Pancreas (tissue), 10 donors: ENCODE data around the gene FAM221B. TPM values are rescaled to one million over a fixed set of nuclear protein-coding genes. Genes with fewer than 3 reads are reported as not detected.

ENCODE experiments used
- ATAC-seq, 4 donors: fragments of 200-7000 bp; cut with Tn5 transposase; one replicate each; pipeline versions ENCODE4 v1.8.0 to v1.9.1; 2020; ENCODE audit warnings: mild to moderate bottlenecking in 4 of 4, moderate library complexity in 4 of 4
- DNase-seq, 6 donors: peaks; one replicate each; pipeline ENCODE4 v3.0.0-alpha.2; 2020
- FAIRE-seq: peaks from 2 replicates; lab custom pipeline; 2012; peaks lifted over from hg19 to GRCh38; lab: Jason Lieb, UNC
- H3K27ac ChIP-seq, 4 donors: fragments of 200-600 bp; sonication (generic); 1 replicate in 3 of 4; 2 replicates in 1 of 4; pipeline versions ENCODE4 v1.5.0 to v1.8.0; 2020
- H3K27me3 ChIP-seq, 4 donors: fragments of 200-600 bp; one replicate each; pipeline ENCODE4 v1.8.0; 2021
- H3K36me3 ChIP-seq, 3 donors: fragments of 200-600 bp; sonication (generic) in 1 of 3; one replicate each; pipeline versions ENCODE4 v1.5.0 to v1.8.0; 2020 to 2021
- H3K4me1 ChIP-seq, 3 donors: fragments of 200-600 bp; one replicate each; pipeline ENCODE4 v1.8.0; 2021
- H3K4me3 ChIP-seq, 4 donors: fragments of 200-600 bp; sonication (generic) in 2 of 4; one replicate each; pipeline versions ENCODE4 v1.5.0 to v1.8.0; 2020 to 2021
- H3K9me3 ChIP-seq, 4 donors: fragments of 200-600 bp; one replicate each; pipeline ENCODE4 v1.8.0; 2021
- WGBS, 2 donors: extraction: QIAGEN DNeasy Blood & Tissue Kit; methylation state at CpG; one replicate each; pipeline ENCODE4 v1.1.7; 2013; 5-methylcytosine and 5-hydroxymethylcytosine counted together
- intact Hi-C, 3 donors: fragments of 100-400 bp; cut with DNase I; formaldehyde crosslinking; loops; one replicate each; pipeline versions ENCODE4 v1.11.1 to v1.14.2; 2022
- polyA plus RNA-seq, 2 donors: library from polyadenylated mRNA; stranded (reverse); fragments of 200-250 nt; gene quantifications; one replicate each; pipeline ENCODE4 v1.2.3, GENCODE V29; 2013
- total RNA-seq, 6 donors: library from RNA; stranded (reverse); fragmentation: NEBNext Ultra II Directional in 4 of 6; extraction: Animal tissue kit (Norgen Biotek cat#: 25700) in 4 of 6; gene quantifications; one replicate each; pipeline versions ENCODE4 v1.2.1 to v1.2.4, GENCODE V29; 2021 to 2023
- TF ChIP-seq, protein P1 (sequence below), 4 donors: fragments of 200-600 bp; sonication (generic) in 3 of 4; IDR thresholded peaks; one replicate each; pipeline versions ENCODE4 v1.5.0 to v1.8.0; 2021; ENCODE audit warnings: antibody characterized with exemption in 4 of 4
- donor health status: healthy with polysubstance abuse.
- donor health status: DM: no; HTN: no; CAD: no; lungs with moderate emphysema.
- donor health status: DM: no; HTN: no; CAD: no.
- donor health status: control.
- donor health status: control.
- donor health status: Bipolar disorder and iron deficiency.
- donor health status: DM: yes; HTN: yes; CAD: no.
- donor health status: DM: no; HTN: no; CAD: no.
- donor health status: DM: no; HTN: no; CAD: no.
- donor health status: DM: yes; HTN: yes; CAD: no.

The FAM221B gene
- total and polyA plus RNA-seq, 8 donors: 0.11 TPM; not detected in 7

GRCh38 chr9:35826071-35826701 lies 2.3 kb downstream of the FAM221B start:
- no peaks in the 10 kb centered on the region for H3K36me3 ChIP-seq
- peaks cover 5 to 8% (median 6%) of the 10 kb centered on the region in 3 donors for H3K4me1 ChIP-seq
- H3K27ac ChIP-seq: no peak overlapping the region
- FAIRE-seq (no peak), ATAC-seq (peak; percentile 44 to 73 (median 64)), DNase-seq (peak in 2 of 6 donors; percentile 38 to 51)
- TF ChIP-seq, protein P1, sequence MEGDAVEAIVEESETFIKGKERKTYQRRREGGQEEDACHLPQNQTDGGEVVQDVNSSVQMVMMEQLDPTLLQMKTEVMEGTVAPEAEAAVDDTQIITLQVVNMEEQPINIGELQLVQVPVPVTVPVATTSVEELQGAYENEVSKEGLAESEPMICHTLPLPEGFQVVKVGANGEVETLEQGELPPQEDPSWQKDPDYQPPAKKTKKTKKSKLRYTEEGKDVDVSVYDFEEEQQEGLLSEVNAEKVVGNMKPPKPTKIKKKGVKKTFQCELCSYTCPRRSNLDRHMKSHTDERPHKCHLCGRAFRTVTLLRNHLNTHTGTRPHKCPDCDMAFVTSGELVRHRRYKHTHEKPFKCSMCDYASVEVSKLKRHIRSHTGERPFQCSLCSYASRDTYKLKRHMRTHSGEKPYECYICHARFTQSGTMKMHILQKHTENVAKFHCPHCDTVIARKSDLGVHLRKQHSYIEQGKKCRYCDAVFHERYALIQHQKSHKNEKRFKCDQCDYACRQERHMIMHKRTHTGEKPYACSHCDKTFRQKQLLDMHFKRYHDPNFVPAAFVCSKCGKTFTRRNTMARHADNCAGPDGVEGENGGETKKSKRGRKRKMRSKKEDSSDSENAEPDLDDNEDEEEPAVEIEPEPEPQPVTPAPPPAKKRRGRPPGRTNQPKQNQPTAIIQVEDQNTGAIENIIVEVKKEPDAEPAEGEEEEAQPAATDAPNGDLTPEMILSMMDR (IDR thresholded peaks at IDR 0.05): peak; percentile 52 to 68 (median 64)
- 26 to 29% methylated on average over 4 of the region's 4 CpGs for WGBS, 2 donors
- intact Hi-C loops: no loop called here
- no peak overlapping the region for H3K4me3 ChIP-seq
- H3K27me3 ChIP-seq: no peaks in the 10 kb centered on the region
- H3K9me3 ChIP-seq: no peaks in the 10 kb centered on the region

DNA sequence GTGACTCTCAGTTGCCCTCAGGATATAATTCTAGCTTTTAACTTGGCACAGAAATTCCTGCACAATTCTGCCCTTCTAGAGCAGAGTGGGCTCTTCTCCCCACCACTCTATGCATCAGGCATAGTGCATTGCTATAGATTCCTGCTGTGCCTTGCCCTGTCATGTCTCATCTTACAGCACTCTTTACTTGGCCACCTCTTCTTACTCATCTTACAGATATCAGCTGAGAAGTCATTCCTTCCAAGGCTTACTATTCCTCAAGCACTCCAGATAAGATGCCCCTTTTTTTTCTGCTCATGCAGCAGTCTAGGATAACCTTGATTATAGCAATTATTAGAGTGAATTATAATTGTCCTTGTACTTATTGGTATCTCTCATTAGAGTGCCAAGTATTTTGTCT lies 5.6 kb downstream of the FAM221B start:
- Histone ChIP-seq H3K36me3 (no peaks in the 10 kb centered on the region), H3K9me3 (no peaks in the 10 kb centered on the region), H3K27ac (no peak overlapping the region), H3K4me3 (no peak overlapping the region), H3K4me1 (no peaks in the 10 kb centered on the region), H3K27me3 (no peaks in the 10 kb centered on the region)
- no peak for FAIRE-seq
- intact Hi-C loops: no loop called here
- no peak for DNase-seq
- no peak for ATAC-seq
- TF ChIP-seq, protein P1 (IDR thresholded peaks at IDR 0.05): no peak

DNA sequence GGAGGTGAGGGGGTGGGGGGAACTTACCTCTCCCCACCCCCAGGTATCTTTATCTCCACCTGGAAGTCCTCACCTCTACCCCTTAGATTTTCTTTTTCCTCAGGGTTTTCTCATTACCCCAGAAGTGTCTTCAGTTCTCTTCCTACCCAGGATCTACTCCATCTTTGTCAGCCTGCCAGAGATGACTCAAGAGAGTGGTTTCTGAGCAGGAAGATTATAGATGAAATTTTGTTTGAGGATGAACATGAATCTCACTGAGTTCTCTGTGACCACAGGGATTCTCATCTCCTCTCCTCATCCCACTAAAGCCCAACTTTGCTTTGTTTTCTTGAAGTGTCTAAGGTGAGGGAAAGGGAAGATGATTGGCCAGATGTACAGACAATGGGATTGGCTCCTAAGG lies 8.5 kb downstream of the FAM221B start:
- Histone ChIP-seq H3K27me3 (no peaks in the 10 kb centered on the region), H3K4me3 (no peak overlapping the region), H3K36me3 (no peaks in the 10 kb centered on the region), H3K9me3 (no peaks in the 10 kb centered on the region), H3K27ac (no peak overlapping the region), H3K4me1 (no peaks in the 10 kb centered on the region)
- TF ChIP-seq, protein P1 (IDR thresholded peaks at IDR 0.05): no peak
- no peak for DNase-seq
- ATAC-seq: no peak
- intact Hi-C loops: no loop called here
- FAIRE-seq: no peak

DNA sequence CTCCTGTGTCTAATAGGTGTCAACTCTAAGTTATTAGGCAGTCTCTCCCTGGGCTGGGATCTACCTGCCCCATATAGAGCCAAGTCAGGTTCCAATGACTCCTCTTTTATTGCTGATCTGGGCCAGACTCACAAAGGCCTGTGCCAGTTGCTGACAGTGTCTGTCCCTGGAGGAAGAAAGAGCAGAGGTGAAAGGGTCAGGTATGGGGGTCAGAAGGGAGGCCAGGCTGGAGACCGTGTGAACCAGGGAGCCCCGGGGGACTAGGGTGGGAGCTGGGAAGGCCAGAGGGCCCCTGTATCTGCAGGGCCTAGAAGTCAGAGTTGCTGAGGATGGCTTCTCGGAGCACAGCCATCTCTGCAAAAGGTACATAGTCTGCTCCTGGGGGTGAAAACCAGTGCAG lies 10.2 kb downstream of the FAM221B start:
- ATAC-seq (no peak), FAIRE-seq (no peak), DNase-seq (no peak)
- TF ChIP-seq, protein P1 (IDR thresholded peaks at IDR 0.05): no peak
- WGBS, 2 donors: 81 to 91% methylated on average over 3 of the region's 3 CpGs
- Histone ChIP-seq H3K36me3 (no peaks in the 10 kb centered on the region), H3K4me3 (no peak overlapping the region), H3K27ac (no peak overlapping the region), H3K4me1 (peaks cover 0 to 10% (median 9%) of the 10 kb centered on the region in 3 donors), H3K9me3 (no peaks in the 10 kb centered on the region), H3K27me3 (no peaks in the 10 kb centered on the region)
- intact Hi-C loops: loop anchor here in 1 of 3 donors (10.0 kb wide), 1 partner anchor 64 kb away; the partner anchor contains the start of gene MSMP

DNA sequence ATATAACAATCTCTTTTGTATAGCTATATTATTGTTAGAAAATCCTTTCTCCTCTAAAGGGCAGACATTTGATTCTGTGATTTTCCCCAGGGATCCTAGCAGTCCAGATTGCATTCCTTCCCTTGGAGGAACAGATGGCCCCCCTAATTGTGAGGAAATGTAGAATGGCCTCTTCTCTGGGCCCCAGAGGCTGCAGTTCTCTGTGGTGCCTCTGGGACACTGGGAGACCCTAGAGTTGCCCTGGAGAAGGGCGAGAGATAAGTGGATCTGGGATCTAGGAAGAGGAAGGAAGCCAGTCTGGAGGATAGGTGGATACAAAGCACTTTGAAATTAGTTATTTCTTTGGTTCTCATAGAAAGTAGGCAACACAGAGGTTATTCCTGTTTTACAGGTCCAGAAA lies 11.8 kb downstream of the FAM221B start:
- Histone ChIP-seq H3K27ac (no peak overlapping the region), H3K36me3 (no peaks in the 10 kb centered on the region), H3K9me3 (no peaks in the 10 kb centered on the region), H3K4me3 (no peak overlapping the region), H3K27me3 (no peaks in the 10 kb centered on the region), H3K4me1 (peaks cover 0 to 16% (median 9%) of the 10 kb centered on the region in 3 donors)
- intact Hi-C loops: loop anchor here in 1 of 3 donors (10.0 kb wide), 1 partner anchor 62 kb away; the partner anchor contains the start of gene MSMP
- ATAC-seq (no peak), FAIRE-seq (no peak), DNase-seq (no peak)
- TF ChIP-seq, protein P1 (IDR thresholded peaks at IDR 0.05): no peak
- 75 to 81% methylated on average over 1 of the region's 1 CpG for WGBS, 2 donors
